HCT116 (cell line): ENCODE data around the gene SYMPK. TPM values are rescaled to one million over a fixed set of nuclear protein-coding genes. Genes with fewer than 3 reads are reported as not detected.

ENCODE experiments used
- ATAC-seq: fragments of 200-7000 bp; cut with Tn5 transposase; 2 replicates; pipeline ENCODE4 v1.9.1; 2020; ENCODE audit warnings: mild to moderate bottlenecking, moderate library complexity
- BruUV-seq: library from RNA; stranded (reverse); fragments of 400-500 nt; replicated peaks from 2 replicates; lab custom pipeline; 2021; lab: Mats Ljungman, UMichigan
- CTCF ChIA-PET: fragments of 300-600 bp; sonication (Branson Sonifier 250); formaldehyde crosslinking; loops from one replicate; lab custom pipeline; 2021; ENCODE audit warnings: antibody characterized with exemption; lab: Charles Lee
- POLR2A ChIA-PET: fragments of 300-600, 350-600 bp; sonication (Branson Sonifier 250); formaldehyde crosslinking; loops from one replicate; lab custom pipeline; 2021; ENCODE audit warnings: antibody characterized with exemption; lab: Charles Lee
- RAD21 ChIA-PET, 2 experiments: fragments of 300-600 bp; sonication (Branson Sonifier 250); formaldehyde crosslinking; loops; one replicate each; lab custom pipeline; 2023; ENCODE audit warnings: low total read pairs in 2 of 2; ENCODE audit not compliant: uncharacterized antibody in 2 of 2, unreplicated experiment in 2 of 2, low non-redundant PET in 1 of 2; lab: Charles Lee
- DNase-seq: peaks from one replicate; pipeline ENCODE4 v3.0.0-alpha.2; 2010; ENCODE audit warnings: low read depth, low spot score
- H2AFZ ChIP-seq: fragments of 200-600 bp; shearing (Covaris generic), sonication (generic); 2 replicates; pipeline ENCODE4 v1.6.1; 2017; ENCODE audit warnings: low read depth, mixed run types, mixed read lengths, antibody characterized with exemption, low read length; ENCODE audit not compliant: poor library complexity, severe bottlenecking
- H3K27ac ChIP-seq: 2 replicates; pipeline ENCODE4 v1.5.1; 2012; ENCODE audit warnings: low read depth, low read length
- H3K27me3 ChIP-seq: fragments of 200-600 bp; sonication (generic); 2 replicates; pipeline ENCODE4 v1.6.1; 2016; ENCODE audit warnings: mixed run types, low read length, mixed read lengths; ENCODE audit not compliant: insufficient read depth
- H3K36me3 ChIP-seq, 2 experiments: fragments of 200-500 bp in 1 of 2; fragments of 200-600 bp in 1 of 2; sonication (Bioruptor generic) in 1 of 2; sonication (generic) in 1 of 2; 2 replicates each; pipeline versions ENCODE4 v1.5.1 to v1.6.1; 2014 to 2016; ENCODE audit warnings: low read length in 2 of 2, inconsistent platforms in 1 of 2, mixed read lengths in 1 of 2, mixed run types in 1 of 2; ENCODE audit not compliant: insufficient read depth in 2 of 2, control insufficient read depth in 1 of 2
- H3K4me1 ChIP-seq, 2 experiments: fragments of 200-600 bp in 1 of 2; sonication (generic) in 1 of 2; 2 replicates each; pipeline versions ENCODE4 v1.5.1 to v1.6.1; 2012 to 2017; ENCODE audit warnings: low read length in 2 of 2, inconsistent platforms in 1 of 2, mild to moderate bottlenecking in 1 of 2, mixed read lengths in 1 of 2, mixed run types in 1 of 2, moderate library complexity in 1 of 2; ENCODE audit not compliant: insufficient read depth in 2 of 2, control insufficient read depth in 1 of 2
- H3K4me2 ChIP-seq: fragments of 200-600 bp; sonication (generic); 2 replicates; pipeline ENCODE4 v1.6.1; 2017; ENCODE audit warnings: mixed run types, low read length, mixed read lengths
- H3K4me3 ChIP-seq, 2 experiments: fragments of 200-600 bp in 1 of 2; sonication (generic) in 1 of 2; replicated peaks in 1 of 2; 2 replicates each; pipeline ENCODE4 v1.5.1; 2011 to 2016; ENCODE audit warnings: low read length in 2 of 2, control low read depth in 1 of 2, low read depth in 1 of 2, mild to moderate bottlenecking in 1 of 2, mixed read lengths in 1 of 2, mixed run types in 1 of 2
- H3K79me2 ChIP-seq: fragments of 200-600 bp; sonication (generic); 2 replicates; pipeline ENCODE4 v1.6.1; 2017; ENCODE audit warnings: mild to moderate bottlenecking, mixed run types, low read length, moderate library complexity, mixed read lengths; ENCODE audit not compliant: insufficient read depth
- H3K9ac ChIP-seq: fragments of 200-600 bp; sonication (generic); 2 replicates; pipeline ENCODE4 v1.6.1; 2016; ENCODE audit warnings: low read length, mixed read lengths
- H3K9me2 ChIP-seq: fragments of 200-600 bp; sonication (generic), shearing (Covaris generic); 2 replicates; pipeline ENCODE4 v1.6.1; 2017; ENCODE audit warnings: mixed run types, mild to moderate bottlenecking, moderate library complexity; ENCODE audit not compliant: insufficient read depth
- H3K9me3 ChIP-seq, 2 experiments: fragments of 200-500 bp in 1 of 2; fragments of 200-600 bp in 1 of 2; sonication (Bioruptor generic) in 1 of 2; sonication (generic) in 1 of 2; 2 replicates each; pipeline ENCODE4 v1.6.1; 2014 to 2017; ENCODE audit warnings: low read length in 2 of 2, mixed read lengths in 2 of 2, inconsistent platforms in 1 of 2, low read depth in 1 of 2, mild to moderate bottlenecking in 1 of 2, mixed run types in 1 of 2, moderate library complexity in 1 of 2; ENCODE audit not compliant: control insufficient read depth in 1 of 2, insufficient read depth in 1 of 2
- H4K20me1 ChIP-seq: fragments of 200-600 bp; sonication (generic), shearing (Covaris generic); 2 replicates; pipeline ENCODE4 v1.6.1; 2017; ENCODE audit warnings: mixed run types, mild to moderate bottlenecking, moderate library complexity; ENCODE audit not compliant: insufficient read depth
- CEBPB ChIP-seq: IDR thresholded peaks from 2 replicates; pipeline ENCODE4 v1.6.1; 2012; ENCODE audit warnings: low read depth
- EGR1 ChIP-seq: IDR thresholded peaks from 2 replicates; pipeline ENCODE4 v1.6.1; 2012; ENCODE audit warnings: low read depth
- ELF1 ChIP-seq: IDR thresholded peaks from 2 replicates; pipeline ENCODE4 v1.6.1; 2012; ENCODE audit warnings: low read depth, borderline replicate concordance
- EZH2phosphoT487 ChIP-seq: fragments of 200-600 bp; IDR thresholded peaks from 2 replicates; pipeline ENCODE4 v1.6.1; 2018; ENCODE audit warnings: antibody characterized with exemption, borderline replicate concordance
- FOSL1 ChIP-seq: IDR thresholded peaks from 2 replicates; pipeline ENCODE4 v1.6.1; 2012; ENCODE audit warnings: low read depth
- MAX ChIP-seq: IDR thresholded peaks from 2 replicates; pipeline ENCODE4 v1.6.1; 2012
- POLR2A ChIP-seq: IDR thresholded peaks from 2 replicates; pipeline ENCODE4 v1.7.0; 2011; ENCODE audit warnings: borderline replicate concordance; ENCODE audit not compliant: insufficient read depth, insufficient read length; ENCODE audit errors: extremely low read depth
- SIN3A ChIP-seq: IDR thresholded peaks from 2 replicates; pipeline ENCODE4 v1.6.1; 2012; ENCODE audit warnings: low read depth
- ZNF274 ChIP-seq: fragments of 200-500 bp; sonication (Bioruptor generic); IDR thresholded peaks from 2 replicates; pipeline ENCODE4 v1.6.1; 2014; ENCODE audit warnings: mild to moderate bottlenecking, low read depth, low read length, inconsistent platforms
- intact Hi-C: fragments of 100-400 bp; cut with micrococcal nuclease; formaldehyde crosslinking; loops from 2 replicates; pipeline ENCODE4 v1.10.0; 2022
- total RNA-seq: library from RNA; stranded (reverse); gene quantifications from one replicate; pipeline ENCODE4 v1.2.1, GENCODE V29; 2021; ENCODE audit not compliant: unreplicated experiment
- TF ChIP-seq, protein P1 (sequence below): IDR thresholded peaks from 2 replicates; pipeline ENCODE4 v1.6.1; 2012
- TF ChIP-seq, protein P2 (sequence below), 3 experiments: fragments of 200-600 bp in 1 of 3; sonication (generic) in 1 of 3; IDR thresholded peaks in 2 of 3; conservative IDR thresholded peaks in 1 of 3; 2 replicates each; pipeline ENCODE4 v1.5.1; 2012 to 2017; ENCODE audit warnings: low read depth in 2 of 3, low read length in 2 of 3, antibody characterized with exemption in 1 of 3, borderline replicate concordance in 1 of 3, control low read depth in 1 of 3, mild to moderate bottlenecking in 1 of 3, mixed read lengths in 1 of 3, mixed run types in 1 of 3, moderate library complexity in 1 of 3; ENCODE audit not compliant: insufficient read depth in 1 of 3
- TF ChIP-seq, protein P3 (sequence below): IDR thresholded peaks from 2 replicates; pipeline ENCODE4 v1.6.1; 2011; ENCODE audit warnings: mild to moderate bottlenecking, low read length, moderate library complexity; ENCODE audit not compliant: insufficient replicate concordance; ENCODE audit errors: extremely low read depth

SYMPK gene
- total RNA-seq, 1 experiment from 2014 or later = 117 TPM

DNA sequence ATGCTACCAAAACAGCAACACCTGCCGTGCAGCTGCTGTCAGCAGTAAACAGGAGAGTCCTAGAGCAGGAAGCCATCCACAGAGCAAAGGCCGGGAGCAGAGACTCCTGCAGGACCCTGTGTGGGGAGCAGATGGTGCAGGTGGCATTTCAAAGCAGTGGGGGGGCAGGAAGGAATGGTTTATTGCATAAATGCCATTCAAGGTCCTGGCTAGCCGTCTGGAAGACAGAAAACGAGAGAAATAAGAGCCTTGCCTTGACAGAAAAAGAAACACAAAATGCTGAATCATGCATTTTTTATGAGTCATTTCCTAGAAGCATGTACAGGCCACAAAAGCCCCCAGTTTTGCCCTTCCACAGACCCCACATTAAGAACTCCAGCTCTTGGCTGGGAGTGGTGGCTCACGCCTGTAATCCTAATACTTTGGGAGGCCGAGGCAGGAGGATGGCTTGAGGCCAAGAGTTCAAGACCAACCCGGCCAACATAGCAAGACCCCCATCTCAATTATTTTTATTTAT is 53.2 kb downstream of the SYMPK start (continued):
- TF ChIP-seq ZNF274 = no peak
- TF ChIP-seq, protein P1, sequence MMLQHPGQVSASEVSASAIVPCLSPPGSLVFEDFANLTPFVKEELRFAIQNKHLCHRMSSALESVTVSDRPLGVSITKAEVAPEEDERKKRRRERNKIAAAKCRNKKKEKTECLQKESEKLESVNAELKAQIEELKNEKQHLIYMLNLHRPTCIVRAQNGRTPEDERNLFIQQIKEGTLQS = no peak
- TF ChIP-seq, all 23 proteins: peak for 0

- RAD21 ChIA-PET = no interaction called here
- no peaks in the 10 kb centered on the region for H3K27me3 ChIP-seq
- no peaks in the 10 kb centered on the region for H3K36me3 ChIP-seq
- no peak overlapping the region for H3K27ac ChIP-seq
- no TSS peak for BruUV-seq
- no peak overlapping the region for H3K4me2 ChIP-seq
- H3K79me2 ChIP-seq = no peaks in the 10 kb centered on the region
- no peaks in the 10 kb centered on the region for H3K9me2 ChIP-seq
- ATAC-seq = no peak
- no peak overlapping the region for H3K4me3 ChIP-seq
- no peak for DNase-seq
- H4K20me1 ChIP-seq = no peaks in the 10 kb centered on the region
- no peaks in the 10 kb centered on the region for H3K9me3 ChIP-seq
- no peak overlapping the region for H3K9ac ChIP-seq
- TF ChIP-seq EGR1 = no peak
- TF ChIP-seq, protein P2, sequence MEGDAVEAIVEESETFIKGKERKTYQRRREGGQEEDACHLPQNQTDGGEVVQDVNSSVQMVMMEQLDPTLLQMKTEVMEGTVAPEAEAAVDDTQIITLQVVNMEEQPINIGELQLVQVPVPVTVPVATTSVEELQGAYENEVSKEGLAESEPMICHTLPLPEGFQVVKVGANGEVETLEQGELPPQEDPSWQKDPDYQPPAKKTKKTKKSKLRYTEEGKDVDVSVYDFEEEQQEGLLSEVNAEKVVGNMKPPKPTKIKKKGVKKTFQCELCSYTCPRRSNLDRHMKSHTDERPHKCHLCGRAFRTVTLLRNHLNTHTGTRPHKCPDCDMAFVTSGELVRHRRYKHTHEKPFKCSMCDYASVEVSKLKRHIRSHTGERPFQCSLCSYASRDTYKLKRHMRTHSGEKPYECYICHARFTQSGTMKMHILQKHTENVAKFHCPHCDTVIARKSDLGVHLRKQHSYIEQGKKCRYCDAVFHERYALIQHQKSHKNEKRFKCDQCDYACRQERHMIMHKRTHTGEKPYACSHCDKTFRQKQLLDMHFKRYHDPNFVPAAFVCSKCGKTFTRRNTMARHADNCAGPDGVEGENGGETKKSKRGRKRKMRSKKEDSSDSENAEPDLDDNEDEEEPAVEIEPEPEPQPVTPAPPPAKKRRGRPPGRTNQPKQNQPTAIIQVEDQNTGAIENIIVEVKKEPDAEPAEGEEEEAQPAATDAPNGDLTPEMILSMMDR (IDR thresholded peaks at IDR 0.05 in 2 of 3, conservative IDR thresholded peaks at IDR 0.05 in 1 of 3; ENCODE audit: borderline replicate concordance in 1 of 3, insufficient read depth in 1 of 3, low read depth in 2 of 3, low read length in 2 of 3) = no peak
- intact Hi-C loops = no loop called here
- H3K4me1 ChIP-seq = peaks cover 4 to 16% of the 10 kb centered on the region in 2 experiments; a peak in 3 of 4 replicates
- POLR2A ChIA-PET = interaction anchor here (0.7 kb wide), 1 partner anchor 47 kb away, joined by 3 read pairs; no protein-coding TSS in a partner anchor
- CTCF ChIA-PET = interaction anchor here (4.2 kb wide), 1 partner anchor 11 kb away, joined by 21 read pairs; no protein-coding TSS in a partner anchor
- H2AFZ ChIP-seq = no peak overlapping the region
Observed at GRCh38 chr19:45805719-45806118, 57.2 kb downstream of the SYMPK start.

DNA sequence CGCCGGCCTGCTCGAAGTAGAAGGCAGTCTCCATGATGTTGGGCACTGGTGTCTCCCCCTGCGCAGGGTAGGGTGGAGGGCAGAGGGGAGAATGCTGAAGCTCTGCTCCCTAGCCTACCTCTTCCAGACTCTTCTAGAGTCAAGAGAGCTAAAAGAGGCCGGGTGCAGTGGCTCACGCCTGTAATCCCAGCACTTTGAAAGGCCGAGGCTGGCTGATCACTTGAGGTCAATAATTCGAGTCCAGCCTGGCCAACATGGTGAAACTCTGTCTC is 58.1 kb downstream of the SYMPK start:
- ATAC-seq (no peak), DNase-seq (no peak)
- Histone ChIP-seq H3K27ac (no peak overlapping the region), H3K4me2 (no peak overlapping the region), H3K27me3 (no peaks in the 10 kb centered on the region), H3K9ac (no peak overlapping the region), H3K79me2 (no peaks in the 10 kb centered on the region), H3K4me3 (no peak overlapping the region), H3K36me3 (no peaks in the 10 kb centered on the region), H2AFZ (no peak overlapping the region), H3K4me1 (peaks cover 4 to 15% of the 10 kb centered on the region in 2 experiments; a peak in 3 of 4 replicates), H3K9me3 (no peaks in the 10 kb centered on the region), H3K9me2 (no peaks in the 10 kb centered on the region), H4K20me1 (no peaks in the 10 kb centered on the region)
- intact Hi-C loops = no loop called here
- POLR2A ChIA-PET = no interaction called here
- BruUV-seq = no TSS peak
- CTCF ChIA-PET = interaction anchor here (0.9 to 4.2 kb wide), 2 partner anchors 12 to 35 kb away, joined by 3 to 21 read pairs; no protein-coding TSS in a partner anchor
- RAD21 ChIA-PET = no interaction called here
- no peak for TF ChIP-seq FOSL1
- no peak for TF ChIP-seq CEBPB
- no peak for TF ChIP-seq SIN3A
- TF ChIP-seq POLR2A = no peak
- TF ChIP-seq MAX = no peak
- TF ChIP-seq, protein P3, sequence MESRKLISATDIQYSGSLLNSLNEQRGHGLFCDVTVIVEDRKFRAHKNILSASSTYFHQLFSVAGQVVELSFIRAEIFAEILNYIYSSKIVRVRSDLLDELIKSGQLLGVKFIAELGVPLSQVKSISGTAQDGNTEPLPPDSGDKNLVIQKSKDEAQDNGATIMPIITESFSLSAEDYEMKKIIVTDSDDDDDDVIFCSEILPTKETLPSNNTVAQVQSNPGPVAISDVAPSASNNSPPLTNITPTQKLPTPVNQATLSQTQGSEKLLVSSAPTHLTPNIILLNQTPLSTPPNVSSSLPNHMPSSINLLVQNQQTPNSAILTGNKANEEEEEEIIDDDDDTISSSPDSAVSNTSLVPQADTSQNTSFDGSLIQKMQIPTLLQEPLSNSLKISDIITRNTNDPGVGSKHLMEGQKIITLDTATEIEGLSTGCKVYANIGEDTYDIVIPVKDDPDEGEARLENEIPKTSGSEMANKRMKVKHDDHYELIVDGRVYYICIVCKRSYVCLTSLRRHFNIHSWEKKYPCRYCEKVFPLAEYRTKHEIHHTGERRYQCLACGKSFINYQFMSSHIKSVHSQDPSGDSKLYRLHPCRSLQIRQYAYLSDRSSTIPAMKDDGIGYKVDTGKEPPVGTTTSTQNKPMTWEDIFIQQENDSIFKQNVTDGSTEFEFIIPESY = no peak
- TF ChIP-seq EZH2phosphoT487 = no peak
- no peak for TF ChIP-seq ELF1
- TF ChIP-seq, protein P1 = no peak
- no peak for TF ChIP-seq ZNF274
